ACC112 (cell line): ENCODE results near the gene APLN.

Experiments used
- H2AFZ ChIP-seq: fragments of 200-600 bp; sonication (generic); one replicate; pipeline ENCODE4 v1.6.0; 2017; ENCODE audit warnings: antibody characterized with exemption, low read length; ENCODE audit not compliant: unreplicated experiment
- H3K27ac ChIP-seq: fragments of 200-600 bp; sonication (generic); 2 replicates; pipeline ENCODE4 v1.5.1; 2014; ENCODE audit warnings: low read depth, mild to moderate bottlenecking, antibody characterized with exemption, low read length, moderate library complexity
- H3K27me3 ChIP-seq: fragments of 200-600 bp; sonication (generic); 2 replicates; pipeline ENCODE4 v1.6.1; 2014; ENCODE audit warnings: mild to moderate bottlenecking, antibody characterized with exemption, low read length, moderate library complexity, mixed read lengths; ENCODE audit not compliant: insufficient read depth
- H3K36me3 ChIP-seq: fragments of 200-600 bp; sonication (generic); 2 replicates; pipeline ENCODE4 v1.6.1; 2016; ENCODE audit warnings: mild to moderate bottlenecking, antibody characterized with exemption, low read length, moderate library complexity, mixed read lengths; ENCODE audit not compliant: insufficient read depth
- H3K4me1 ChIP-seq: fragments of 200-600 bp; sonication (generic); one replicate; pipeline ENCODE4 v1.6.1; 2016; ENCODE audit warnings: low read length, mixed read lengths; ENCODE audit not compliant: insufficient read depth, unreplicated experiment, control insufficient read depth
- H3K4me3 ChIP-seq: fragments of 200-600 bp; sonication (generic); 2 replicates; pipeline ENCODE4 v1.5.1; 2014; ENCODE audit warnings: mild to moderate bottlenecking, low read depth, low read length
- H3K79me2 ChIP-seq: fragments of 200-600 bp; sonication (generic); one replicate; pipeline ENCODE4 v1.6.0; 2016; ENCODE audit warnings: low read length; ENCODE audit not compliant: control insufficient read depth, unreplicated experiment, insufficient read depth

Gene APLN

GRCh38 chrX:129693354-129693753 lies 38.6 kb upstream of the APLN start:
- no peaks in the 10 kb centered on the region for H3K27me3 ChIP-seq
- H2AFZ ChIP-seq, result no peak overlapping the region

DNA sequence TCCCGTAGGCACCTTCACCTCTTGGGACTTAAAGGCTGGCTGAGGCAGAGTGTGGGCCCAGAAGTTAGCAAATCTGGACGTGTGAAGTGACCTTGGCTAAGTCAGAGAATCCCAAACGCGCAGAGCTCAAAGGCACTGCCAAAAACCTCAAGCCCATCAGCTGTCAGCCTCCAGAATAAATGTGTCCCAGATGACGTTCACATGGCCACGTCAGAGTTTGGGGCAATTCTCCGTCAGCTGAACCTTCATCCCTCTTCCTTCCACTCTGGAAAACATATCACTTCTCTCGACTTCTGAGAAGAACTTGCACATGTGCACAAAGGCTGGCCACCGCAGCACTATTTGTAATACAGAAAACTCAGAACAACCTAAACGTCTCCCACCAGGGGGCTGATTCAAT lies 35.7 kb upstream of the APLN start:
- H3K36me3 ChIP-seq, result no peaks in the 10 kb centered on the region
- no peak overlapping the region for H2AFZ ChIP-seq
- no peaks in the 10 kb centered on the region for H3K27me3 ChIP-seq
- no peaks in the 10 kb centered on the region for H3K79me2 ChIP-seq
- no peak overlapping the region for H3K4me3 ChIP-seq
- no peaks in the 10 kb centered on the region for H3K4me1 ChIP-seq
- H3K27ac ChIP-seq, result no peak overlapping the region

More at GRCh38 chrX:129693354-129693753, 38.6 kb upstream of the APLN start:
- Histone ChIP-seq H3K36me3 (no peaks in the 10 kb centered on the region), H3K4me1 (no peaks in the 10 kb centered on the region), H3K4me3 (no peak overlapping the region), H3K79me2 (no peaks in the 10 kb centered on the region), H3K27ac (no peak overlapping the region)

GRCh38 chrX:129689796-129690195 lies 35.0 kb upstream of the APLN start:
- H3K4me3 ChIP-seq, result no peak overlapping the region
- no peaks in the 10 kb centered on the region for H3K4me1 ChIP-seq
- no peaks in the 10 kb centered on the region for H3K27me3 ChIP-seq
- H3K36me3 ChIP-seq, result no peaks in the 10 kb centered on the region
- H3K27ac ChIP-seq, result no peak overlapping the region
- no peak overlapping the region for H2AFZ ChIP-seq
- no peaks in the 10 kb centered on the region for H3K79me2 ChIP-seq

DNA sequence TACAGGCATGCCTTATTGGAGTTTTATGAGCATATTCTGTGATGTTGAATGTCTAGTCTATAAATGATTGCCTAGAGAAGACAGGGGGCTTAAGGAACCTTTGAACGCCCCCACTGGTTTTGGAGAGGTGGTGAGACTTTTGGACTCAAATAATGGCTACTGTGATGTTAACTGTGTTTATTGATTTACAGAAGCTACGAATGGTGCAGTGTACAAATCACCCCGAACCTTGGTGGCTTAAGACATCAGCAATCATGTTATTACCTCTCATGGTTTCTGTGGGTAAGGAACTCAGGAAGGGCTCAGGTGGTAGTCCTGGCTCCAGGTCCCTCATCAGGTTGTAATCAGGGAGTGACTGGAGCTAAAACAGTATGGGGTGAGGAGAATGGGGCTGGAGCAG lies 33.3 kb upstream of the APLN start:
- no peaks in the 10 kb centered on the region for H3K27me3 ChIP-seq
- H2AFZ ChIP-seq, result no peak overlapping the region
- no peaks in the 10 kb centered on the region for H3K36me3 ChIP-seq
- H3K4me3 ChIP-seq, result no peak overlapping the region
- no peaks in the 10 kb centered on the region for H3K79me2 ChIP-seq
- no peaks in the 10 kb centered on the region for H3K4me1 ChIP-seq
- no peak overlapping the region for H3K27ac ChIP-seq

GRCh38 chrX:129686422-129686948 lies 31.7 kb upstream of the APLN start:
- Histone ChIP-seq H3K4me1 (no peaks in the 10 kb centered on the region), H3K36me3 (no peaks in the 10 kb centered on the region), H2AFZ (no peak overlapping the region), H3K27ac (no peak overlapping the region), H3K27me3 (no peaks in the 10 kb centered on the region), H3K4me3 (no peak overlapping the region), H3K79me2 (no peaks in the 10 kb centered on the region)

DNA sequence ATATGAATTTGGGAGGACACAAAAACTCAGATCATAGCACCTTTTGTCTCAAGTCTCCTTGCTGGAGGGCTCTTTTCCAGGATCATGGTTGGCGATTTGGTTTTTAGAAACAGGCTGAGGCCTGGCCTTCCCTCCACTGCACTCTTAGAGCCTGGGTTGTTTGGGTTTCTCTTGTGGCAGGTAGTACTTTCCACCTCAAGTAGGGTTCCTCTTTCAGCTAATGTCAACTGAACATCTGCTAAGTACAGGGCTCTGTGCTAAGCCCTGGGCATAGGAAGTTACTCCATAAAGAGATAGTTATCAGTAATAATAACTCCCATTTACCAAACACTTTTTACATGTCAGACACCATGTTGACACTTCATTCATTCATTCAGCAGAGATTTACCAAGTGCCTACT lies 28.2 kb upstream of the APLN start:
- H3K79me2 ChIP-seq, result no peaks in the 10 kb centered on the region
- H3K4me3 ChIP-seq, result no peak overlapping the region
- no peak overlapping the region for H2AFZ ChIP-seq
- H3K27ac ChIP-seq, result no peak overlapping the region
- peaks cover 6% of the 10 kb centered on the region for H3K4me1 ChIP-seq
- H3K36me3 ChIP-seq, result no peaks in the 10 kb centered on the region
- H3K27me3 ChIP-seq, result no peaks in the 10 kb centered on the region

GRCh38 chrX:129679901-129680300 lies 25.1 kb upstream of the APLN start:
- Histone ChIP-seq H3K36me3 (no peaks in the 10 kb centered on the region), H3K27ac (no peak overlapping the region), H2AFZ (no peak overlapping the region), H3K4me3 (no peak overlapping the region), H3K79me2 (no peaks in the 10 kb centered on the region), H3K4me1 (peaks cover 10% of the 10 kb centered on the region), H3K27me3 (no peaks in the 10 kb centered on the region)

DNA sequence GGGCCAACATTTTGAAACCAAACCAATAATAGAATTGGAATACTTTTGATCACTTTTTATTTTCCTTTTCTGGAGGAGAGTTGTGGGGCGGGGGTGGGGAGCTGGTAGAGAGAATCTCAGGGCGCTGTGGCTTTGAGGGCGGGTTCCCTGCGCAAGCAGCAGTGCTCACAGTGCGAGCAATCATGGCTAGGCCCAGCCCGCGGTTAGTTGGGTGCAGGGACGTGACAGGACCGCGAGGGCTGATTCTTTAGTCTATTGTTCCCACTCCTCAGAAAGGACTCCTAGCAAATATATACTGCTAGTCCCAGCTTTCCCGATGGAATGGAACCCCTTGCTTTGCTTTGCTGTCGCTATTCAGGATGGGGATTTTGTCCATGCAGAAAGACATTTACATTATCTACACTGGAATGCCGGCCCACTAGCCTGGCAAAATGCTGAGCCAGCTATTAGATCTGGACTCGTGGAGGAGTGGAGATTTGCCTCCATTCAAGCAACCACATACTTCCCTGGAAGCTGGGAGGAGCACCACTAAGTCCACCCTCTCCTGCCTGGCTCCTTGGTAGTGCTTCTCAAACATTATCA lies 23.9 kb upstream of the APLN start:
- Histone ChIP-seq H3K36me3 (no peaks in the 10 kb centered on the region), H3K4me3 (peak overlapping the region; percentile 80), H3K27ac (no peak overlapping the region), H3K4me1 (peaks cover 10% of the 10 kb centered on the region), H3K27me3 (no peaks in the 10 kb centered on the region), H2AFZ (peak overlapping the region; percentile 93), H3K79me2 (no peaks in the 10 kb centered on the region)

DNA sequence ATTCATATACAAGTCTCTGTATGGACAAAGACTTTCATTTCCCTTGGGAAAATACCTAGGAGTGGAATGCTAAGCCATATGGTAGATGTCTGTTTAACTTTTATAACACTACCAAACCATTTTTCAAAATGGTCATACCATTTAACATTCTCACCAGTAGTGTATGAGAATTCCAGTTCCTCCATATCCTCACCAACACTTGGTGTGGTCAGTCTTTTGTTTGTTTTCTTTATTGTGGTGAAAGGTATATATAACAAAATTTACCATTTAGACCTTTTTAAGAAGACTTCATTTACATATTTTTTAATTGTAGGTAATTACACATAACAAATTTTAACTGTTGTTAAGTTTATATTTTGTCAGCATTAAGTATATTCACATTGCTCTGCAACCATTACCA lies 12.7 kb upstream of the APLN start:
- no peaks in the 10 kb centered on the region for H3K79me2 ChIP-seq
- no peak overlapping the region for H3K4me3 ChIP-seq
- no peak overlapping the region for H2AFZ ChIP-seq
- no peaks in the 10 kb centered on the region for H3K27me3 ChIP-seq
- H3K4me1 ChIP-seq, result peaks cover 51% of the 10 kb centered on the region
- H3K36me3 ChIP-seq, result no peaks in the 10 kb centered on the region
- H3K27ac ChIP-seq, result peak overlapping the region; percentile 88

GRCh38 chrX:129665916-129666644 lies 11.3 kb upstream of the APLN start:
- peaks cover 51% of the 10 kb centered on the region for H3K4me1 ChIP-seq
- H3K4me3 ChIP-seq, result peak overlapping the region; percentile 44; the same call in 1 of the 2 replicates
- no peaks in the 10 kb centered on the region for H3K27me3 ChIP-seq
- H3K36me3 ChIP-seq, result no peaks in the 10 kb centered on the region
- peak overlapping the region; percentile 88 for H3K27ac ChIP-seq
- H2AFZ ChIP-seq, result peak overlapping the region; percentile 42
- H3K79me2 ChIP-seq, result no peaks in the 10 kb centered on the region

- Histone ChIP-seq H2AFZ (no peak overlapping the region), H3K4me1 (peaks cover 45% of the 10 kb centered on the region), H3K27ac (peak overlapping the region; percentile 48), H3K4me3 (no peak overlapping the region; the same call in 1 of the 2 replicates), H3K27me3 (no peaks in the 10 kb centered on the region), H3K36me3 (no peaks in the 10 kb centered on the region), H3K79me2 (no peaks in the 10 kb centered on the region)
Measured at GRCh38 chrX:129663171-129663570, 8.4 kb upstream of the APLN start.
